HEK293T (cell line): ENCODE measurements around the gene BBS1.

Experiments used
- CTCF ChIA-PET: fragments of 350-600 bp; formaldehyde crosslinking; extraction: SDS; loops from one replicate; lab custom pipeline; 2021; ENCODE audit warnings: antibody characterized with exemption, inconsistent platforms; lab: Yijun Ruan, JAX
- POLR2A ChIA-PET: fragments of 350-600 bp; formaldehyde crosslinking; extraction: SDS; loops from one replicate; lab custom pipeline; 2020; ENCODE audit warnings: antibody characterized with exemption, inconsistent platforms; lab: Yijun Ruan, JAX
- DNase-seq: peaks from one replicate; pipeline ENCODE4 v3.0.0; 2012; ENCODE audit warnings: mixed read lengths; ENCODE audit errors: extremely low spot score
- ARNT ChIP-seq: fragments of 450-650 bp; IDR thresholded peaks from 2 replicates; pipeline ENCODE4 v1.6.1; 2017; ENCODE audit warnings: mild to moderate bottlenecking
- BHLHE40 ChIP-seq: fragments of 450-650 bp; IDR thresholded peaks from 2 replicates; pipeline ENCODE4 v1.6.1; 2016; ENCODE audit warnings: mild to moderate bottlenecking, moderate library complexity, borderline replicate concordance
- CTBP1 ChIP-seq: fragments of 450-650 bp; IDR thresholded peaks from 2 replicates; pipeline ENCODE4 v1.6.1; 2016; ENCODE audit warnings: borderline replicate concordance
- ELF4 ChIP-seq: fragments of 450-650 bp; IDR thresholded peaks from 2 replicates; pipeline ENCODE4 v1.6.1; 2017; ENCODE audit warnings: antibody characterized with exemption
- FOXA1 ChIP-seq: fragments of 450-650 bp; IDR thresholded peaks from 2 replicates; pipeline ENCODE4 v1.6.1; 2016; ENCODE audit warnings: mild to moderate bottlenecking
- FOXK2 ChIP-seq: fragments of 450-650 bp; IDR thresholded peaks from 2 replicates; pipeline ENCODE4 v1.6.1; 2016; ENCODE audit warnings: mild to moderate bottlenecking
- FOXM1 ChIP-seq: fragments of 450-650 bp; IDR thresholded peaks from 2 replicates; pipeline ENCODE4 v1.6.1; 2017; ENCODE audit warnings: mild to moderate bottlenecking, borderline replicate concordance
- HDGF ChIP-seq: fragments of 450-650 bp; IDR thresholded peaks from 2 replicates; pipeline ENCODE4 v1.6.1; 2017; ENCODE audit warnings: antibody characterized with exemption, borderline replicate concordance
- L3MBTL2 ChIP-seq: fragments of 450-650 bp; conservative IDR thresholded peaks from 2 replicates; pipeline ENCODE4 v1.6.1; 2016; ENCODE audit warnings: mild to moderate bottlenecking
- LEF1 ChIP-seq: fragments of 450-650 bp; IDR thresholded peaks from 2 replicates; pipeline ENCODE4 v1.6.1; 2017; ENCODE audit warnings: mild to moderate bottlenecking, borderline replicate concordance
- NFRKB ChIP-seq: fragments of 450-650 bp; IDR thresholded peaks from 2 replicates; pipeline ENCODE4 v1.6.1; 2016; ENCODE audit warnings: mild to moderate bottlenecking, moderate library complexity
- SP1 ChIP-seq: fragments of 450-650 bp; IDR thresholded peaks from 2 replicates; pipeline ENCODE4 v1.6.1; 2017
- SUZ12 ChIP-seq: fragments of 450-650 bp; IDR thresholded peaks from 2 replicates; pipeline ENCODE4 v1.6.1; 2016; ENCODE audit warnings: mild to moderate bottlenecking
- TARDBP ChIP-seq: fragments of 450-650 bp; IDR thresholded peaks from 2 replicates; pipeline ENCODE4 v1.6.1; 2016
- ZNF384 ChIP-seq: fragments of 450-650 bp; IDR thresholded peaks from 2 replicates; pipeline ENCODE4 v1.6.1; 2016
- TF ChIP-seq, protein P1 (sequence below): fragments of 450-650 bp; IDR thresholded peaks from 2 replicates; pipeline ENCODE4 v1.6.1; 2016

BBS1 gene

GRCh38 chr11:66492161-66492865 is 18.1 kb upstream of the BBS1 start:
- POLR2A ChIA-PET: interaction anchor here (2.6 kb wide), 1 partner anchor 12 kb away, joined by 9 read pairs; the partner anchor contains the start of gene DPP3
- no peak for DNase-seq
- no peak for TF ChIP-seq FOXA1
- no peak for TF ChIP-seq FOXK2
- TF ChIP-seq HDGF: no peak
- TF ChIP-seq L3MBTL2: no peak
- no peak for TF ChIP-seq ARNT
- no peak for TF ChIP-seq CTBP1
- no peak for TF ChIP-seq LEF1
- TF ChIP-seq NFRKB: no peak
- TF ChIP-seq FOXM1: no peak
- CTCF ChIA-PET: interaction anchor here (1.0 to 1.9 kb wide), 4 partner anchors 12 to 106 kb away, joined by 3 to 15 read pairs (median 6); partner anchors contain the start of genes BBS1 and DPP3

DNA sequence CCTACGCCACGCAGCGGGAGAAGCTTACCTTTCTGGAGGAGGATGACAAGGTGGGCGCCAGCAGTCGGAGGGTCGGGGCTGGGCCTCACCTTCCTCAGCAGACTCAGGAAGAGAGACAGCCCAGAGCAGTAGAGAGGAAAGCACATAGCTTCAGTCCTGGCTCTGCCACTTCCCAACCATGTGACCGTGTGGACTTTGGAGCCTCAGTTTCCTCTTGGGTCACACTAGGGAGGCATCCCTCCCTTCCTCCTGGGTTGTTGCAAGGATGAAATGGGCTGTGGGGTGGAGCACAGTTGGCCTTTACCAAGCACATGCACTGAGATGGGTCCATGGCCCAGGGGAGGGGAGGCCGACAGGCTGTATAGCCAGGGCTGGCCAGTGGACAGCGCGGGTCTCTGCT is 17.3 kb upstream of the BBS1 start:
- no peak for DNase-seq
- ChIA-PET POLR2A (interaction anchor here (2.6 kb wide), 1 partner anchor 13 kb away, joined by 9 read pairs; the partner anchor contains the start of gene DPP3), CTCF (interaction anchor here (0.7 to 0.9 kb wide), 2 partner anchors 69 to 75 kb away, joined by 3 read pairs; no protein-coding TSS in a partner anchor)

GRCh38 chr11:66494458-66494857 is 16.0 kb upstream of the BBS1 start:
- no peak for DNase-seq
- ChIA-PET CTCF (no interaction called here), POLR2A (no interaction called here)
- TF ChIP-seq NFRKB: no peak
- no peak for TF ChIP-seq ELF4
- TF ChIP-seq CTBP1: no peak
- no peak for TF ChIP-seq L3MBTL2
- TF ChIP-seq LEF1: no peak

More for the DNA sequence above, 17.3 kb upstream of the BBS1 start:
- TF ChIP-seq TARDBP: no peak
- no peak for TF ChIP-seq ARNT

DNA sequence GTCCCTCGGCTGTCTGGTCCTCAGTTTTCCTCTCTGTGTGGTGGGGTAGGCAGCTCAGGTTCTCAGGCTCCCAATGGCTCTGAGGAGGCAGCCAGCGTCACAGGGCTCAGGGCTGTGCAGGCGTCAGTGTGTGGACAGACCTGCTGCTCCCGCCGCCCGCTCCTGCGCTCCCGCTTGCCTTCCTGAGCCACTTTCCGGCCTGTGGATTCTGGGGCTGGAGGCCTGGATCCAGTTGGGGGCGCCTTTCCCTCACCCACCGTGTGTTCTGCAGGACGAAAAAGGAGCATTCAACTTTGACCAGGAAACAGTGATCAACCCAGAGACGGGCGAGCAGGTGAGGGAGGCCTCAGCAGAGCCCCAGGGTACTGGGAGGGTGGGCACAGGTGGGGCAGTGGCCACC is 15.5 kb upstream of the BBS1 start:
- POLR2A ChIA-PET: no interaction called here
- CTCF ChIA-PET: no interaction called here
- DNase-seq: no peak
- TF ChIP-seq FOXM1 (no peak), FOXA1 (no peak), L3MBTL2 (no peak), ELF4 (no peak), ARNT (no peak), TARDBP (no peak), NFRKB (no peak), FOXK2 (no peak)

DNA sequence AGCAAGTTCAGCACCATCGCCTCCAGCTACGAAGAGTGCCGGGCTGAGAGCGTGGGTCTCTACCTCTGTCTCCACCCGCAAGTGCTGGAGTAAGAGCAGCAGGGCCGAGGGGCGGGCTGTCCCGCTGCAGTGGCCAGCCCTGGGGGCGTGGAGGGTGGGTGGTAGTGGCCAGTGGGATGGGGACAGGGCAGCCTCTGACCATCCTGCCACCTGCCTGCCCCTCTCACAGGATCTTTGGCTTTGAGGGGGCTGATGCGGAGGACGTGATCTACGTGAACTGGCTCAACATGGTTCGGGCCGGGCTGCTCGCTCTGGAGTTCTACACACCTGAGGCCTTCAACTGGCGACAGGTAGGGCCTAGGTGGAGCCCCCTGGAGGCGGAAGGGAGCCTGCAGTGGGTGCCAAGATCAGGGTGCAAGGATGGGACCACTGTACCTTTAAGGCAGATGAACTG is 15.0 kb upstream of the BBS1 start:
- CTCF ChIA-PET: no interaction called here
- no peak for DNase-seq
- POLR2A ChIA-PET: no interaction called here
- no peak for TF ChIP-seq HDGF
- no peak for TF ChIP-seq ZNF384
- TF ChIP-seq CTBP1: no peak
- TF ChIP-seq ARNT: no peak
- no peak for TF ChIP-seq L3MBTL2
- no peak for TF ChIP-seq ELF4
- TF ChIP-seq BHLHE40: no peak

- POLR2A ChIA-PET: no interaction called here
- CTCF ChIA-PET: no interaction called here
- DNase-seq: no peak
- no peak for TF ChIP-seq CTBP1
- TF ChIP-seq NFRKB: no peak
- no peak for TF ChIP-seq FOXM1
- no peak for TF ChIP-seq SUZ12
- TF ChIP-seq L3MBTL2: no peak
Measured at GRCh38 chr11:66497206-66497605, 13.2 kb upstream of the BBS1 start.

- CTCF ChIA-PET: no interaction called here
- POLR2A ChIA-PET: no interaction called here
- no peak for TF ChIP-seq FOXA1
- no peak for TF ChIP-seq LEF1
- TF ChIP-seq NFRKB: no peak
- TF ChIP-seq ELF4: no peak
- no peak for TF ChIP-seq HDGF
- no peak for TF ChIP-seq SP1
- TF ChIP-seq TARDBP: no peak
- no peak for TF ChIP-seq ZNF384
- no peak for TF ChIP-seq CTBP1
- TF ChIP-seq FOXK2: no peak
- no peak for TF ChIP-seq ARNT
- TF ChIP-seq FOXM1: no peak
- TF ChIP-seq, protein P1, sequence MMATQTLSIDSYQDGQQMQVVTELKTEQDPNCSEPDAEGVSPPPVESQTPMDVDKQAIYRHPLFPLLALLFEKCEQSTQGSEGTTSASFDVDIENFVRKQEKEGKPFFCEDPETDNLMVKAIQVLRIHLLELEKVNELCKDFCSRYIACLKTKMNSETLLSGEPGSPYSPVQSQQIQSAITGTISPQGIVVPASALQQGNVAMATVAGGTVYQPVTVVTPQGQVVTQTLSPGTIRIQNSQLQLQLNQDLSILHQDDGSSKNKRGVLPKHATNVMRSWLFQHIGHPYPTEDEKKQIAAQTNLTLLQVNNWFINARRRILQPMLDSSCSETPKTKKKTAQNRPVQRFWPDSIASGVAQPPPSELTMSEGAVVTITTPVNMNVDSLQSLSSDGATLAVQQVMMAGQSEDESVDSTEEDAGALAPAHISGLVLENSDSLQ: no peak
- no peak for DNase-seq
Measured at GRCh38 chr11:66498506-66498905, 11.9 kb upstream of the BBS1 start.

GRCh38 chr11:66505276-66505816 is 5.1 kb upstream of the BBS1 start:
- CTCF ChIA-PET: no interaction called here
- POLR2A ChIA-PET: no interaction called here
- DNase-seq: no peak
- TF ChIP-seq ZNF384 (no peak), LEF1 (no peak), BHLHE40 (no peak), L3MBTL2 (no peak), FOXK2 (no peak), CTBP1 (no peak)
